ENCODE results near the gene SLC25A21.

SLC25A21 gene

GRCh38 chr14:36857136-36857535 is 315.3 kb downstream of the SLC25A21 start:
- no peak for DNase-seq

- no peak for DNase-seq
Measured at GRCh38 chr14:36856095-36856878, 316.1 kb downstream of the SLC25A21 start.

GRCh38 chr14:36855396-36855795 is 317.0 kb downstream of the SLC25A21 start:
- DNase-seq: no peak

- no peak for DNase-seq
Measured at GRCh38 chr14:36852981-36853691, 319.3 kb downstream of the SLC25A21 start.

- DNase-seq: no peak
Measured at GRCh38 chr14:36848213-36848612, 324.2 kb downstream of the SLC25A21 start.

GRCh38 chr14:36847366-36847765 is 325.0 kb downstream of the SLC25A21 start:
- DNase-seq: no peak

- DNase-seq: no peak
Measured at GRCh38 chr14:36845356-36846012, 326.9 kb downstream of the SLC25A21 start.

- DNase-seq: no peak
Measured at GRCh38 chr14:36844443-36845195, 327.8 kb downstream of the SLC25A21 start.

GRCh38 chr14:36843410-36843809 is 329.0 kb downstream of the SLC25A21 start:
- DNase-seq: no peak

- DNase-seq: no peak
Measured at GRCh38 chr14:36835128-36835527, 337.3 kb downstream of the SLC25A21 start.

- no peak for DNase-seq
Measured at GRCh38 chr14:36834293-36834692, 338.1 kb downstream of the SLC25A21 start.

- no peak for DNase-seq
Measured at GRCh38 chr14:36829547-36829946, 342.9 kb downstream of the SLC25A21 start.

GRCh38 chr14:36827861-36828260 is 344.5 kb downstream of the SLC25A21 start:
- no peak for DNase-seq

GRCh38 chr14:36826614-36827013 is 345.8 kb downstream of the SLC25A21 start:
- no peak for DNase-seq

- DNase-seq: no peak
Measured at GRCh38 chr14:36824854-36825253, 347.6 kb downstream of the SLC25A21 start.

- DNase-seq: no peak
Measured at GRCh38 chr14:36823651-36824050, 348.8 kb downstream of the SLC25A21 start.

GRCh38 chr14:36822685-36823084 is 349.7 kb downstream of the SLC25A21 start:
- DNase-seq: no peak

GRCh38 chr14:36820901-36821300 is 351.5 kb downstream of the SLC25A21 start:
- DNase-seq: no peak

- DNase-seq: no peak
Measured at GRCh38 chr14:36820111-36820709, 352.2 kb downstream of the SLC25A21 start.

- DNase-seq: no peak
Measured at GRCh38 chr14:36818794-36819384, 353.5 kb downstream of the SLC25A21 start.

GRCh38 chr14:36818246-36818645 is 354.2 kb downstream of the SLC25A21 start:
- no peak for DNase-seq

Measured in activated effector memory CD4-positive, alpha-beta T cell treated with Interleukin-2 at 50 U/mL for 16 hours (primary cell).